CD8-positive, alpha-beta memory T cell (primary cell): ENCODE measurements around the gene LAMB1. TPM values are rescaled to one million over a fixed set of nuclear protein-coding genes. Genes with fewer than 3 reads are reported as not detected.
"Not testable (repeated sequence)": the region's sequence is repeated elsewhere in the genome, so short reads cannot be mapped to it uniquely, and the experiment has no call there.

Experiments used
- CTCF ChIA-PET: fragments of 350-600 bp; sonication (Branson Sonifier 250); formaldehyde crosslinking; loops from one replicate; lab custom pipeline; 2021; ENCODE audit warnings: antibody characterized with exemption; lab: Charles Lee
- POLR2A ChIA-PET: fragments of 350-600 bp; sonication (Branson Sonifier 250); formaldehyde crosslinking; loops from one replicate; lab custom pipeline; 2021; ENCODE audit warnings: antibody characterized with exemption; lab: Charles Lee
- DNase-seq, 5 donors: peaks; one replicate each; pipeline versions ENCODE4 v3.0.0 to v3.0.0-alpha.2; 2020 to 2022; ENCODE audit warnings: mixed read lengths in 1 of 5
- H3K27ac ChIP-seq: one replicate; pipeline ENCODE4 v1.7.0; 2013; ENCODE audit warnings: low read depth, mild to moderate bottlenecking, low read length, moderate library complexity
- H3K27me3 ChIP-seq: 2 replicates; pipeline ENCODE4 v1.7.0; 2013; ENCODE audit warnings: low read length, mild to moderate bottlenecking; ENCODE audit not compliant: insufficient read depth, poor library complexity, severe bottlenecking
- H3K36me3 ChIP-seq: 2 replicates; pipeline ENCODE4 v1.7.0; 2013; ENCODE audit warnings: mild to moderate bottlenecking, low read length, moderate library complexity; ENCODE audit not compliant: insufficient read depth
- H3K4me1 ChIP-seq: 2 replicates; pipeline ENCODE4 v1.7.0; 2013; ENCODE audit warnings: mild to moderate bottlenecking, low read length, moderate library complexity; ENCODE audit not compliant: insufficient read depth
- H3K4me3 ChIP-seq: 2 replicates; pipeline ENCODE4 v1.7.0; 2013; ENCODE audit warnings: mild to moderate bottlenecking, low read length
- H3K9me3 ChIP-seq: 2 replicates; pipeline ENCODE4 v1.7.0; 2013; ENCODE audit warnings: mild to moderate bottlenecking, low read length
- H3K27ac Mint-ChIP-seq, 8 donors: one replicate each; pipeline ENCODE4 v1.8.0; 2020 to 2021; ENCODE audit warnings: mixed read lengths in 8 of 8, mild to moderate bottlenecking in 6 of 8, inconsistent platforms in 3 of 8, moderate library complexity in 3 of 8
- H3K27me3 Mint-ChIP-seq, 2 donors: one replicate each; pipeline ENCODE4 v1.8.0; 2020 to 2021; ENCODE audit warnings: mixed read lengths in 2 of 2, mild to moderate bottlenecking in 1 of 2, moderate library complexity in 1 of 2
- H3K36me3 Mint-ChIP-seq, 3 donors: one replicate each; pipeline ENCODE4 v1.8.0; 2020 to 2021; ENCODE audit warnings: mixed read lengths in 3 of 3, inconsistent platforms in 1 of 3, mild to moderate bottlenecking in 1 of 3
- H3K4me1 Mint-ChIP-seq, 3 donors: one replicate each; pipeline ENCODE4 v1.8.0; 2020 to 2021; ENCODE audit warnings: mixed read lengths in 3 of 3, inconsistent platforms in 1 of 3, mild to moderate bottlenecking in 1 of 3
- H3K4me3 Mint-ChIP-seq, 7 donors: one replicate each; pipeline ENCODE4 v1.8.0; 2020 to 2021; ENCODE audit warnings: mixed read lengths in 7 of 7, mild to moderate bottlenecking in 6 of 7, moderate library complexity in 4 of 7, inconsistent platforms in 2 of 7
- H3K9me3 Mint-ChIP-seq, 5 donors: one replicate each; pipeline ENCODE4 v1.8.0; 2020 to 2022; ENCODE audit warnings: mixed read lengths in 5 of 5, mild to moderate bottlenecking in 3 of 5, moderate library complexity in 2 of 5, inconsistent platforms in 1 of 5
- polyA plus RNA-seq: library from polyadenylated mRNA; unstranded; fragments of 300-500 nt; fragmentation: Illumina TruSeq; gene quantifications from one replicate; pipeline ENCODE4 v1.2.3, GENCODE V29; 2021
- total RNA-seq, 2 experiments: library from RNA; stranded (reverse); gene quantifications; one replicate each; pipeline ENCODE4 v1.2.3, GENCODE V29; 2021

Gene LAMB1
- total and polyA plus RNA-seq, 3 experiments from 2014 or later, result 0.44 TPM; not detected in 2

DNA sequence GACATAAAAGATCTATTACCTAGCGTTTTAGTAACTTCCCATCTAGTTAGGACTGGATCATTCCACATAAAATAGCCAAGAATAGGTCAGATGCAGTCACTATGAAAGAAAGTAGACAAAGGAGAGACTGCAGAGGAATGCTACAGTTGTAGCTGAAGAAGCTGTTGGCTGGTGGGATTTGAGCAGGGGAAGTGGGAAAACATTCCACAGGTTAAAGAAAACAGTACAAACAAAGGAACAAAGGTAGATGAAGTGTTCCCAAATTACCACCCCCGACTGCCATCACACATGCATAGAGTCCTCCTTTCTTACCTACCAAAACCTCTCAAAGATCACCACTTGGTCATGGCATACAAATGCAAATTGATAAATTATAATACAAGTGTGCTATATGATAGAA is 70.2 kb downstream of the LAMB1 start:
- H3K27ac ChIP-seq, result no peak overlapping the region
- H3K4me3 Mint-ChIP-seq, result no peak overlapping the region
- POLR2A ChIA-PET, result no interaction called here
- no peaks in the 10 kb centered on the region for H3K27me3 ChIP-seq
- H3K4me1 Mint-ChIP-seq, result no peaks in the 10 kb centered on the region
- CTCF ChIA-PET, result no interaction called here
- H3K36me3 Mint-ChIP-seq, result peaks cover 0 to 21% (median 9%) of the 10 kb centered on the region in 3 donors
- no peak for DNase-seq
- no peaks in the 10 kb centered on the region for H3K36me3 ChIP-seq
- H3K27ac Mint-ChIP-seq, result no peak overlapping the region
- no peak overlapping the region for H3K4me3 ChIP-seq
- H3K9me3 ChIP-seq, result no peaks in the 10 kb centered on the region
- no peaks in the 10 kb centered on the region for H3K9me3 Mint-ChIP-seq
- no peaks in the 10 kb centered on the region for H3K27me3 Mint-ChIP-seq
- no peaks in the 10 kb centered on the region for H3K4me1 ChIP-seq

DNA sequence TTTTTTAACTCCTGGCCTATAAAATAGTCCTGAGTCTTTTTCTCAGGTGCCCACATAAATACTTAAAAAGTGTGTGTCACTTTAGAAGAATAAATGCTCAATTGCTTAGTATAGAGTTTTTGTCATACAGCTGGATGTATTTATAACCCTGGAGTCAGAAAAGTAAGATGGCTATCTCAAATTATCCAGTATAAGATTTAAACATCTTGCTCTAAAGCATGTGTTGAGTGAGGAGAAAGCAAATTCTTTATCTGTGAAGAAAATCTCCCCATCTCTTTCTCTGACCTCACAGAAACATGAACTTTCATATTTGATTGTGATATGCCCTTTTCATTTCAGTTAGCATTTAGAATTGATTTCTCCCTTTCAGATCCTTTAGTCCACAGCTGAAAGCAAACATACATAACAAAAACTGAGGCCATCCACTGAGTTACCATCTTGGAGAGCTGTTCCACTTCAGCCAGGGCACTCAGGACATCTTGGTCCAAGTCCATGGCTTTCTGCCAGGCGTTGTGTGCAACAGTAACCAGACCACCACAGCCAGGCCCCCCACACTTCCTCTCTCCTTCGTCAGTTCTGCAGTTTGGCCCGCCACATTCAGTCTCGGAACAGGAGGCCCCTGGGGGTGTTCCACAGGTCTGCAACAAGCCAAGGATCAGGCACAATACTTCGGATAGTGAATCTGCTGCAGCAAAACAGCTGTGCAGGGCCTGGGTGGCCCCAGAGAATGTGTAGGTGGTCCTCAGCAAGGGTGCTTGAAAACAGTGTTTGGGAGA is 71.0 kb downstream of the LAMB1 start:
- Mint-ChIP-seq H3K9me3 (no peaks in the 10 kb centered on the region), H3K4me3 (no peak overlapping the region), H3K27me3 (no peaks in the 10 kb centered on the region), H3K36me3 (peaks cover 0 to 27% (median 14%) of the 10 kb centered on the region in 3 donors), H3K4me1 (peaks cover 0 to under 1% (median 0%) of the 10 kb centered on the region in 3 donors), H3K27ac (peak overlapping the region in 2 of 8 donors; percentile 5 to 49)
- DNase-seq, result no peak
- ChIA-PET POLR2A (no interaction called here), CTCF (no interaction called here)
- Histone ChIP-seq H3K27me3 (no peaks in the 10 kb centered on the region), H3K4me3 (no peak overlapping the region), H3K36me3 (no peaks in the 10 kb centered on the region), H3K9me3 (no peaks in the 10 kb centered on the region), H3K4me1 (no peaks in the 10 kb centered on the region), H3K27ac (no peak overlapping the region)

GRCh38 chr7:107926481-107926880 is 76.5 kb downstream of the LAMB1 start:
- Histone ChIP-seq H3K4me1 (peaks cover 23% of the 10 kb centered on the region), H3K27ac (no peak overlapping the region), H3K4me3 (no peak overlapping the region), H3K27me3 (no peaks in the 10 kb centered on the region), H3K36me3 (peaks cover 4% of the 10 kb centered on the region), H3K9me3 (no peaks in the 10 kb centered on the region)
- H3K4me3 Mint-ChIP-seq, result no peak overlapping the region
- no peaks in the 10 kb centered on the region for H3K9me3 Mint-ChIP-seq
- peaks cover 13 to 55% (median 18%) of the 10 kb centered on the region in 3 donors for H3K36me3 Mint-ChIP-seq
- ChIA-PET POLR2A (no interaction called here), CTCF (interaction anchor here (0.7 kb wide), 1 partner anchor 46 kb away, joined by 3 read pairs; no protein-coding TSS in a partner anchor)
- no peaks in the 10 kb centered on the region for H3K27me3 Mint-ChIP-seq
- DNase-seq, result no peak
- H3K4me1 Mint-ChIP-seq, result peaks cover 33 to 44% (median 43%) of the 10 kb centered on the region in 3 donors
- H3K27ac Mint-ChIP-seq, result no peak overlapping the region

- H3K9me3 Mint-ChIP-seq, result no peaks in the 10 kb centered on the region
- peak overlapping the region in 2 of 7 donors; percentile 10 to 30 for H3K4me3 Mint-ChIP-seq
- peaks cover 25 to 65% (median 29%) of the 10 kb centered on the region in 3 donors for H3K36me3 Mint-ChIP-seq
- DNase-seq, result peak in 1 of 5 donors; percentile 7
- peak overlapping the region in 5 of 8 donors; percentile 10 to 95 (median 26) for H3K27ac Mint-ChIP-seq
- no peaks in the 10 kb centered on the region for H3K9me3 ChIP-seq
- peaks cover 23% of the 10 kb centered on the region for H3K4me1 ChIP-seq
- no peaks in the 10 kb centered on the region for H3K27me3 Mint-ChIP-seq
- H3K27me3 ChIP-seq, result no peaks in the 10 kb centered on the region
- POLR2A ChIA-PET, result no interaction called here
- CTCF ChIA-PET, result interaction anchor here (1.1 kb wide), 1 partner anchor 9 kb away, joined by 3 read pairs; no protein-coding TSS in a partner anchor
- peaks cover 10% of the 10 kb centered on the region for H3K36me3 ChIP-seq
- H3K4me3 ChIP-seq, result no peak overlapping the region
- no peak overlapping the region for H3K27ac ChIP-seq
- H3K4me1 Mint-ChIP-seq, result peaks cover 40 to 52% (median 50%) of the 10 kb centered on the region in 3 donors
These were observed 78.0 kb downstream of the LAMB1 start for GRCh38 chr7:107924841-107925504.

GRCh38 chr7:107922886-107923285 is 80.1 kb downstream of the LAMB1 start:
- Mint-ChIP-seq H3K9me3 (no peaks in the 10 kb centered on the region), H3K27me3 (no peaks in the 10 kb centered on the region), H3K27ac (peak overlapping the region in 3 of 8 donors; percentile 10 to 41 (median 20)), H3K4me1 (peaks cover 42 to 52% (median 50%) of the 10 kb centered on the region in 3 donors), H3K36me3 (peaks cover 37 to 77% (median 38%) of the 10 kb centered on the region in 3 donors), H3K4me3 (no peak overlapping the region)
- H3K4me1 ChIP-seq, result peaks cover 23% of the 10 kb centered on the region
- DNase-seq, result no peak
- H3K27ac ChIP-seq, result no peak overlapping the region
- H3K27me3 ChIP-seq, result no peaks in the 10 kb centered on the region
- ChIA-PET POLR2A (no interaction called here), CTCF (no interaction called here)
- no peak overlapping the region for H3K4me3 ChIP-seq
- H3K9me3 ChIP-seq, result no peaks in the 10 kb centered on the region
- peaks cover 27% of the 10 kb centered on the region for H3K36me3 ChIP-seq

- Histone ChIP-seq H3K36me3 (peaks cover 37% of the 10 kb centered on the region), H3K4me1 (peaks cover 23% of the 10 kb centered on the region)
- DNase-seq, H3K27me3 ChIP-seq, H3K27ac Mint-ChIP-seq, POLR2A ChIA-PET, CTCF ChIA-PET, H3K4me3 ChIP-seq, H3K9me3 ChIP-seq, H3K27me3 Mint-ChIP-seq, H3K27ac ChIP-seq, H3K9me3 Mint-ChIP-seq, H3K4me3 Mint-ChIP-seq: not testable (repeated sequence)
- H3K36me3 Mint-ChIP-seq, result peaks cover 41 to 80% (median 42%) of the 10 kb centered on the region in 3 donors
- H3K4me1 Mint-ChIP-seq, result peaks cover 41 to 52% (median 50%) of the 10 kb centered on the region in 3 donors
These were observed 81.1 kb downstream of the LAMB1 start for GRCh38 chr7:107921826-107922225.

DNA sequence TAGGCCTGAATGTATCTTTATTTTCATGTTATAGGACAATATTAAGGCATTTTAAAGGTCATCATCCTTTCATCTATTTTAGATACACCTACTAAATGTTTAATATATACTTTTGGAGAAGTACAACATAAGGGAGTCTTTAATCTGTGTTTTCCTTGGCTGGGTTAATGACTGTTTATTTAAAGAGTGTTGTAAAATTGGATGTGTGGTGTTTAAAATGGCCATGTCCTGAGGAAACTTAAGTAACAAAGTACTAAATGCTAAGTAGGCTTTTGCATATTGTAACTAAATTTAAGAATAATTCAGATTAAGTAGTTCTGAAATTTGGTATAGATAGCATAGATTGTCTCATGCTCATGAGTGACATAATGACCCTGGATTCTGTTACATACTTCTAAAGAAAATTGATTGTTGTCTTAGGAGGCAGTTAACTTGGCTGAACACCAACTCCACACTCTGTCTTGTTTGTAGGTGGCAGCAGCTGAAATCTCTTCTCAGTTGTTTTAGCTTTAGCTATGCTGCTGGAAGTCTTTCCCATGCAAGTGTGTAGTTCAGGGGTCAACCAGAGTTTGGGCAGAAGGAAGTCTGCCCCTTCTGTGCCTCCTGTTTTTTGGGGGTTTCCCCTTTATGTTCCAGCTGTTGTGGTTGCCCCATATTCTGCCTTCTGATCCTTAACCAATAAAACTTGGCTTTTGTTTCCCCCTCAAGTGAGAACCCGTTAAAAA is 82.8 kb downstream of the LAMB1 start:
- ChIA-PET CTCF (no interaction called here), POLR2A (no interaction called here)
- no peaks in the 10 kb centered on the region for H3K9me3 ChIP-seq
- Mint-ChIP-seq H3K9me3 (no peaks in the 10 kb centered on the region), H3K4me3 (no peak overlapping the region), H3K27me3 (no peaks in the 10 kb centered on the region), H3K4me1 (peaks cover 35 to 43% (median 39%) of the 10 kb centered on the region in 3 donors), H3K36me3 (peaks cover 42 to 79% (median 42%) of the 10 kb centered on the region in 3 donors), H3K27ac (peak overlapping the region in 4 of 8 donors; percentile 5 to 66 (median 32))
- no peak for DNase-seq
- H3K4me3 ChIP-seq, result no peak overlapping the region
- H3K36me3 ChIP-seq, result peaks cover 49% of the 10 kb centered on the region
- H3K27me3 ChIP-seq, result no peaks in the 10 kb centered on the region
- peaks cover 19% of the 10 kb centered on the region for H3K4me1 ChIP-seq
- no peak overlapping the region for H3K27ac ChIP-seq
